H4 (cell line): ENCODE results near the gene ZNF319. TPM values are rescaled to one million over a fixed set of nuclear protein-coding genes. Genes with fewer than 3 reads are reported as not detected.
A peak's percentile ranks its signal among the peaks of the same experiment; 100 is the strongest.

Experiments used
- DNase-seq: peaks from one replicate; pipeline ENCODE4 v3.0.0-alpha.2; 2015; ENCODE audit warnings: low spot score
- total RNA-seq: library from RNA; depleted of rRNA; stranded (reverse); fragments of >200 nt; shearing (Covaris generic); gene quantifications from 2 replicates; pipeline ENCODE4 v1.2.3, GENCODE V29; 2014

Gene ZNF319
- total RNA-seq, 1 experiment from 2014 or later = 1.1 TPM

DNA sequence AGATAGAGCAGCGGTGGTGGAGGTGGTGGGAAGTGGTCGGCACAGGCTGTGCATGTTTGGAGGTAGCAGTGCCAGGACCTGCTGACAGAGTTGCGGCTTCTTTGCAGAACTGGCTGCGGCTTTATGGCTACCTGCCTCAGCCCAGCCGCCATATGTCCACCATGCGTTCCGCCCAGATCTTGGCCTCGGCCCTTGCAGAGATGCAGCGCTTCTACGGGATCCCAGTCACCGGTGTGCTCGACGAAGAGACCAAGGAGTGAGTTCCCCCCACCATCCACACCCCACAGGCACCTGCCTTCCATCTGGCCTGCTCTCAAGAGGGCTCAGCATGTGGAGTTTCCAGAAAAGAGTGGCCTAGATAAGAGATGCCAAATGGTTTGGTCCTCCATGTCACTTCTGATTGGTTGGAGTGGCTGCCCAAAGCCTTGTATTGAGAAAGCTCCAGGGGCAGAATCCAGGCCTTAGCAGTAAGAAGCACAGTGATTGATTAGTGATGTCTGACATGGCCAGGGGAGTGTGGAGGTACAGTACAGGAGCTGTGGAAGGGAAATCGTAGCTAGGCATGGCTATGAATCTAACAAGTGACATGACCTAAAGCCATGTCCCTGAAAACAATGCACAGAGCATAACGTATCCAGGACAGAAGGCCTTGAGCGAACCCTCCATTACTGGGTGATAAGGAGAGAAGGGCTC is 37.0 kb upstream of the ZNF319 start:
- no peak for DNase-seq

GRCh38 chr16:58036943-58037342 is 36.5 kb upstream of the ZNF319 start:
- DNase-seq = no peak

- no peak for DNase-seq
Measured at GRCh38 chr16:58035356-58036170, 35.1 kb upstream of the ZNF319 start.

- no peak for DNase-seq
Measured at GRCh38 chr16:58034774-58035173, 34.3 kb upstream of the ZNF319 start.

GRCh38 chr16:58034128-58034685 is 33.7 kb upstream of the ZNF319 start:
- no peak for DNase-seq

GRCh38 chr16:58032710-58033293 is 32.3 kb upstream of the ZNF319 start:
- no peak for DNase-seq

DNA sequence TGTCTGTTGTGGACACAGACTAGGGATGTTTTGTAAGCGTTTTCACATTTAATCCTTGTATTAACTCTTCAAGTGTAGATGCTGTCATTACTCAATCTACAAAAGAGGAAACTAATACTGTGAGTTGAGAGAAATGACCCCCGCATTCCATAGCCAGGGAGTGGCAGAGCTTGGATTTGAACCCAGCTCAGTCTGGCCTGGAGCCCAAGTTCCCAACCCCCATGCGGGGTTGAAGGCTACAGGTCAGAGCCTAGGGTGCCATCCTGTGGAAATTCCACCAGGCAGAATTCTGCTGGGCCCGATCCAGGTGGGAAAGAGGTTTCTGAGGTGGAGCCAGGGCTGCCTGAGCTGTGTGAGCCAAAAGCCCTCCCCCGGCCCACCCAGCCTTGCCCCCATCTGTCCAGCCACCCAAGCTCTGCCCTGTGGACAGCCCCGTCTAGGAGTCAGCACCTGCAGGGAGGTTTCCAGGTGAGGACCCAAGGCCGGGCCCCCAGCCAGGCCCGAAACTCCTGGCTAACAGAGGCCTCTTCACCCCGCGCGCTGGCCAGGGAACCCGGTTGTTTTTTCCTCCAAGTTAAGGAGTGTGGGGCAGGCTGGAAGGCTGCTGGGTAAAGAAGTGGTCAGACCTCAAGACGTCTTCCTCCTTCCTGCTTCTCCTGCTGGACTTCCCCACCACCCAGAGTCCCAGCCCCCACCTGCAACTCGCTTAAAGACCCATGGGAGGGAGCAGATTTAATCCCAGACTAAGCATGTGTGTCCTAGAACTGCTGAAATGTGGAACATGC is 30.7 kb upstream of the ZNF319 start:
- DNase-seq = no peak

DNA sequence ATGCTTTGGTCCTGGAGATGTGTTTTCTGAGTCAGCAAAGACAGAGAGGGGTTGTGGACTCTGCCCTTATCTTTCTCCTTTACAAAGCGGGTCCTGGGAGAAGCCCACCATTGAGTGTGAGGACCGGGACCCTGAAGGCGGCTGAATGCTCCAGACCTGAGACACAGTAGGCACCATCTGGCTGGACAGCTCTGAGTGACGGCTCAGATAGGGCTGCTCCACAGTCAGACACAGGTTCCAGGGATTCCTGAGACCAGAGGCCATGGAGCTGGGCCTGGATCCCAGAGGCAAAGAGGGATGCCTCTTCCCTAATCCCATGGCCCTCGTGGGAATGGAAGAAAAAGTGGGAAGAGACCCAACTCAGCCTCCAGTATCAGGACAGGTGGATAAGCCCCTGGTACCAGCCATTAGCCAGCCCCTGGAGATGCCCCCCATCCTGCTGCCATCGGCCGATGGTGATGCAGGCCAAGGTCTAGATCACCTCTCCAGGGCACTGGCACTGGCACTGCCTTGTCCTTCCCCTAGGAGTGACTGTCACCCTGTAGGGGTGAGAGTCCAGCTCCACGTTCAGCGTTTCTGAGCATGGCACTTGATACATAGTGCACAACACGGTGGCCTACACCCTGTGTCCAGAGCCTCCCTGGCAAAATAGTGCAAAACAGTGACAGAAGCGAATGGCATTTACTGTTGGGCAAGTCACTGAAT is 29.8 kb upstream of the ZNF319 start:
- no peak for DNase-seq

DNA sequence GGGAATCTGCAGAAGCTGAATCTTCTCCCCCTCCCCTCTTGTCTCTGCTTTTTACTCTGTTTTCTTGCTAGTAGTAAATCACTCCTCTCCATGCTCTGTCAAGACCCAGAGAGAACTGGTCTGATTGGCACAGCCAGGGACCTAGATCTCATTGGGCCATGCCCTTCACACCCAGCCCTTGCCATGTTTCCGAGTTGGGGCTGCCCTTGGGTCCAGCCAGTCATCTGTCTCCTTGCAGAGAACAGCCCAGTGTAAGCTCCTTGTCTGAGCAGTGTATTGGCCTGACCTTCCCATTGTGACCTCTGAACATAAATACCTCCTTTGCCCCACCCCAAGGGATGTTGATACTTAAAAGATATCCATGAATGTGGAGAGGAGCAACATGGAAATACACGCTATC is 28.9 kb upstream of the ZNF319 start:
- DNase-seq = no peak

GRCh38 chr16:58028541-58029070 is 28.1 kb upstream of the ZNF319 start:
- no peak for DNase-seq

- no peak for DNase-seq
Measured at GRCh38 chr16:58027916-58028455, 27.5 kb upstream of the ZNF319 start.

DNA sequence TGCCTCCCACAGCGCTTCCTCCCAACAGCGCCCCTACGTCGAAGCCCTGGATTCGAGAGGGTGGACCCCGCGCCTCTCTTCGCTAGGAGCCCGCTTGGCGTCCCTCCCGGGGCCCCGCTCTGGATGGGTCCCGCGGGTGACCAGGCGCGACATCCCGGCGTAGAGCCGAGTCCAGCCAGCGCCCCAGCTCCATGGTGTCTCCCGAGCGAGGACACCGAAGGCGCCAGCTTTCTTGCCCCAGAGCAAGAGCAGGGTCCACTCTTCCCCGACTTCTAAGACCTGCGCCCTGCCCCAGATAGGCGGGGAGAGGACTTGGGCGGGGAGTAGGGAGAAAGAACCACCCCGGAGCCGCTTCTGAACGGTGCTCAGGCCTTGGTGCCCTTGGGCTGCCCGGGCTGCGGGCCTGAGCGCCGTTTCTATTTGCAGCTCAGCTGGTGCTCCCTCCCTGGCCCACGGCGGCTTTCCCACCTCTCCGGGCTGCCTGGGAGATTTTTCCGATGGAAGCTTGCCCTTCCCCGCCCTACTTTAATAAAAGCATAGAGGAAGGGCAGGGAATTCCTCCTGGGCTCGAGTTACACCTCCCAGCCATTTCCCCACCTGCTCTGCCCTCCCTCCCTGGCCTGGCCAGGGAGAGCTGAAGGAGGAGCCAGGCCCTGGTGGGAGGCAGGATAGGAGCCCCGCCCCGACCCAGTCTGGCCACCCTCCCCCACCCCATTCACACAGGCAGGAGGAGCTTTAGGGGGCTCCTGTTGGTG is 26.9 kb upstream of the ZNF319 start:
- no peak for DNase-seq

DNA sequence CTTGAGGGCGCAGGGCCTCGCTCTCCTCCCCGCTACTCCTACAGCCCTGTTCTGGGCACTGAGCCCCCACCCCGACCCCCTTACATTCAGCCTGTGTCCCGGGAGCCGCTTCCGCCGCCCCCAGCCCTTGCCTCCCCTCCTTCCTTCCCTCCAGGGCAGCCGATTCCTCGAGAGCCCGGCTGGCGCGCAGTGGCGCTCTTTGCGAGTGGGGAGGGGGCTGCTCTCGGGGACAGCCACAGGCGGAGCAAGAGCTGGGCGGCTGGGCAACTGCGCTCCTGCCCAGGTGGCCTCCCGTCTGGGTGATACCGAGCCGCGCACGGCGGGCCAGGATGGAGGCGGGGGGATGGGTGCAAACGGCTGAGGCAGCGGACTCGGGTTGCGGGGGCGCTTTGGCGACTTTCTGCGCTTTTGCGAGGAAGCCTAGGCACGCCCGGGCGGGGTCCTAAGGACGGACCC is 26.3 kb upstream of the ZNF319 start:
- no peak for DNase-seq

- no peak for DNase-seq
Measured at GRCh38 chr16:58026139-58026704, 25.8 kb upstream of the ZNF319 start.

- no peak for DNase-seq
Measured at GRCh38 chr16:58025351-58026138, 25.1 kb upstream of the ZNF319 start, which contains the start of gene MMP15. TSS of gene MMP15 (plus strand) at chr16:58025754. CDS start at chr16:58026351, 597 bp downstream.

GRCh38 chr16:58024486-58025350 is 24.2 kb upstream of the ZNF319 start:
- no peak for DNase-seq

DNA sequence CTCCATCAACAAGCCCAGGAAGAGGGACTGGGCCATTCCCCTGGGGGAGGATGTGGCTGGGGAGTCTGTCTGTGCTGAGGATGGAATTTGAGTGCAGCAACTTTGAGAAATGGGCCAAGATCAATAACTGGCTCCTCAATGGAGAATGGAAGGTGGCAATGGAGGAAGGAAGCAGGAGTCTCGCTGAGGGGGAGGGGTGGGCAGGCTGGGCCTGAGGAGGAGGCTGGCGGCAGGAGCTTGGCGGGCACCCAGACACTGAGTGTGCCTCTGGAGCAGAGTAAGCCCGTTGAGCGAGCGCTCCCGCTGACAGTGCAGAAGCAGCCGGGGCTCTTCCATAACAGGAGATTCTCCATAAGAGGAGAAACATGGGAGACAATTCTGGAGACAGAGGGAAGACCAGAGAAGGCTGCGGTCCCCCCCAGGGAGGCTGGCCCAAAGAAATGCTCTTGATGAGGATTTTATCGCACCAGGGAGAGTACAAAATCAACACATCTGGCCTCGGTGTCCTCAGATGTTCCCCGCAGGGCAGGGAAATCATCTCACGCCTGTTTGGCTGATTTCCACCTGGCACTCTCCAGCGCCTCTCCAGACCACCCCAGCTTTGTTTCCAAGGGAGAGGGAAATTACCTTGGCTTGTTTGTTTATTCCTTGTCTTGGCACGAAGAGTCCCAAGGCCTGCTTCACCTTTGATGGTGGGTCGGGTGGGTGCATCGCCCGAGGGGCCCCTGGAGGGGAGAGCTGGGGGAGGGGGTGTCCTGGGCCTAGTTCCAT is 22.3 kb upstream of the ZNF319 start:
- DNase-seq = peak; percentile 69
